A549 (cell line): ENCODE results near the gene ABL1. TPM values are rescaled to one million over a fixed set of nuclear protein-coding genes. Genes with fewer than 3 reads are reported as not detected.
A peak's percentile ranks its signal among the peaks of the same experiment; 100 is the strongest.
"Not testable (repeated sequence)": the region's sequence is repeated elsewhere in the genome, so short reads cannot be mapped to it uniquely, and the experiment has no call there.

Source experiments
- ATAC-seq, 2 experiments: fragments of 200-7000 bp in 1 of 2; fragments of >200 bp in 1 of 2; cut with Nextera tagmentation in 1 of 2; cut with Tn5 transposase in 1 of 2; 3 replicates each; pipeline versions ENCODE4 v1.8.0 to v1.9.1; 2018 to 2020; ENCODE audit warnings: mild to moderate bottlenecking in 1 of 2, moderate library complexity in 1 of 2
- CTCF ChIA-PET: fragments of 300-600 bp; sonication (Branson Sonifier 250); formaldehyde crosslinking; extraction: SDS; loops from one replicate; lab custom pipeline; 2021; ENCODE audit warnings: antibody characterized with exemption, inconsistent platforms; lab: Yijun Ruan, JAX
- POLR2A ChIA-PET: fragments of 350-600 bp; formaldehyde crosslinking; extraction: SDS; loops from one replicate; lab custom pipeline; 2021; ENCODE audit warnings: antibody characterized with exemption, inconsistent platforms; lab: Yijun Ruan, JAX
- DNase-seq, 2 experiments: peaks; one replicate each; pipeline versions ENCODE4 v3.0.0 to v3.0.0-alpha.2; 2011 to 2016; ENCODE audit warnings: low read depth in 1 of 2, low spot score in 1 of 2
- FAIRE-seq: peaks from 2 replicates; lab custom pipeline; 2011; peaks lifted over from hg19 to GRCh38; lab: Jason Lieb, UNC
- H3K27ac ChIP-seq, 2 experiments: fragments of >200 bp; sonication (Bioruptor Twin); formaldehyde crosslinking; 3 replicates each; pipeline ENCODE4 v1.5.1; 2016 to 2017
- H3K4me1 ChIP-seq: fragments of >200 bp; sonication (Bioruptor Twin); formaldehyde crosslinking; 3 replicates; pipeline ENCODE4 v1.6.1; 2016
- H3K4me2 ChIP-seq: fragments of >200 bp; sonication (Bioruptor Twin); formaldehyde crosslinking; 3 replicates; pipeline ENCODE4 v1.6.1; 2016
- H3K4me3 ChIP-seq: fragments of >200 bp; sonication (Bioruptor Twin); formaldehyde crosslinking; 3 replicates; pipeline ENCODE4 v1.5.1; 2016
- H3K9me3 ChIP-seq: fragments of >200 bp; sonication (Bioruptor Twin); formaldehyde crosslinking; 3 replicates; pipeline ENCODE4 v1.6.1; 2016
- CBX8 ChIP-seq: fragments of 200-600 bp; sonication (generic); IDR thresholded peaks from 2 replicates; pipeline ENCODE4 v1.6.1; 2016
- CEBPB ChIP-seq, 2 experiments: fragments of >200 bp in 1 of 2; sonication (Bioruptor Twin) in 1 of 2; formaldehyde crosslinking in 1 of 2; IDR thresholded peaks; 2 replicates each; pipeline ENCODE4 v1.6.1; 2012 to 2016
- CHD4 ChIP-seq: fragments of 200-600 bp; sonication (generic); IDR thresholded peaks from 2 replicates; pipeline ENCODE4 v1.6.1; 2016; ENCODE audit warnings: antibody characterized with exemption, mild to moderate bottlenecking, borderline replicate concordance
- EHF ChIP-seq: fragments of 250-450 bp; sonication (Bioruptor Pico); IDR thresholded peaks from 2 replicates; pipeline ENCODE4 v1.5.0; 2020; ENCODE audit warnings: mild to moderate bottlenecking
- EHMT2 ChIP-seq: fragments of 200-600 bp; sonication (generic); IDR thresholded peaks from 2 replicates; pipeline ENCODE4 v1.6.1; 2016; ENCODE audit warnings: antibody characterized with exemption, low read depth, mild to moderate bottlenecking, moderate library complexity
- EP300 ChIP-seq, 2 experiments: fragments of >200 bp; sonication (Bioruptor Twin); formaldehyde crosslinking; IDR thresholded peaks; 2 replicates in 1 of 2; 3 replicates in 1 of 2; pipeline ENCODE4 v1.6.1; 2016 to 2017
- FOSB ChIP-seq: fragments of 250-450 bp; sonication (Bioruptor Pico); IDR thresholded peaks from 2 replicates; pipeline ENCODE4 v1.5.0; 2020; ENCODE audit warnings: mild to moderate bottlenecking, moderate library complexity
- FOSL2 ChIP-seq, 2 experiments: fragments of 450-650 bp in 1 of 2; fragments of >200 bp in 1 of 2; sonication (Bioruptor Twin) in 1 of 2; formaldehyde crosslinking; IDR thresholded peaks; 2 replicates each; pipeline versions ENCODE4 v1.5.0 to v1.6.1; 2016 to 2020; ENCODE audit warnings: mild to moderate bottlenecking in 1 of 2, moderate library complexity in 1 of 2
- GATA3 ChIP-seq: IDR thresholded peaks from 2 replicates; pipeline ENCODE4 v1.6.1; 2012; ENCODE audit warnings: borderline replicate concordance
- HOXA7 ChIP-seq: fragments of 250-450 bp; sonication (Bioruptor Pico); IDR thresholded peaks from 2 replicates; pipeline ENCODE4 v1.5.0; 2020; ENCODE audit warnings: mild to moderate bottlenecking, moderate library complexity
- HOXB13 ChIP-seq: fragments of 250-450 bp; sonication (Bioruptor Pico); IDR thresholded peaks from 2 replicates; pipeline ENCODE4 v1.5.0; 2020; ENCODE audit warnings: low read depth, mild to moderate bottlenecking, moderate library complexity
- JUN ChIP-seq, 2 experiments: fragments of >200 bp; sonication (Bioruptor Twin); formaldehyde crosslinking; IDR thresholded peaks; 2 replicates in 1 of 2; 3 replicates in 1 of 2; pipeline ENCODE4 v1.6.1; 2016 to 2017
- JUNB ChIP-seq: fragments of >200 bp; sonication (Bioruptor Twin); formaldehyde crosslinking; IDR thresholded peaks from 2 replicates; pipeline ENCODE4 v1.6.1; 2016
- MAFK ChIP-seq: fragments of 450-650 bp; IDR thresholded peaks from 2 replicates; pipeline ENCODE4 v1.6.1; 2014; ENCODE audit not compliant: partially characterized antibody
- MAZ ChIP-seq: fragments of 150-350 bp; IDR thresholded peaks from 2 replicates; pipeline ENCODE4 v1.6.1; 2014; ENCODE audit warnings: antibody characterized with exemption, low read depth, low read length, borderline replicate concordance
- NPAS2 ChIP-seq: fragments of 250-450 bp; sonication (Bioruptor Pico); IDR thresholded peaks from 2 replicates; pipeline ENCODE4 v1.8.0; 2022; ENCODE audit warnings: mild to moderate bottlenecking, moderate library complexity, borderline replicate concordance
- POLR2A ChIP-seq: IDR thresholded peaks from 2 replicates; pipeline ENCODE4 v1.6.1; 2012; ENCODE audit warnings: mild to moderate bottlenecking, low read length
- RAD21 ChIP-seq, 2 experiments: fragments of >200 bp in 1 of 2; sonication (Bioruptor Twin) in 1 of 2; formaldehyde crosslinking in 1 of 2; IDR thresholded peaks in 1 of 2; conservative IDR thresholded peaks in 1 of 2; 2 replicates in 1 of 2; 3 replicates in 1 of 2; pipeline ENCODE4 v1.6.1; 2012 to 2018; ENCODE audit warnings: inconsistent platforms in 1 of 2
- RARB ChIP-seq: fragments of 250-450 bp; sonication (Bioruptor Pico); IDR thresholded peaks from 2 replicates; pipeline ENCODE4 v1.8.0; 2021; ENCODE audit warnings: mild to moderate bottlenecking, moderate library complexity
- RFX5 ChIP-seq: fragments of 450-650 bp; IDR thresholded peaks from 2 replicates; pipeline ENCODE4 v1.7.1; 2014; ENCODE audit warnings: antibody characterized with exemption, mild to moderate bottlenecking, moderate library complexity
- SMC3 ChIP-seq: fragments of >200 bp; sonication (Bioruptor Twin); formaldehyde crosslinking; IDR thresholded peaks from 3 replicates; pipeline ENCODE4 v1.6.1; 2018; ENCODE audit warnings: inconsistent platforms
- TP53 ChIP-seq: fragments of 250-450 bp; sonication (Bioruptor Pico); IDR thresholded peaks from 2 replicates; pipeline ENCODE4 v1.5.0; 2021; ENCODE audit warnings: mild to moderate bottlenecking, moderate library complexity
- ZFP36 ChIP-seq: fragments of 450-650 bp; IDR thresholded peaks from 2 replicates; pipeline ENCODE4 v1.6.1; 2014; ENCODE audit warnings: borderline replicate concordance; ENCODE audit not compliant: partially characterized antibody
- ZNF302 ChIP-seq: fragments of 250-450 bp; sonication (Bioruptor Pico); IDR thresholded peaks from 2 replicates; pipeline ENCODE4 v1.9.0; 2021; ENCODE audit warnings: inconsistent platforms, mild to moderate bottlenecking, moderate library complexity
- WGBS: methylation state at CpG from one replicate; pipeline ENCODE4 v1.1.6; 2017; ENCODE audit errors: missing lambda C conversion rate; 5-methylcytosine and 5-hydroxymethylcytosine counted together
- polyA plus RNA-seq, 4 experiments: library from polyadenylated mRNA; depleted of rRNA in 3 of 4; stranded (reverse); fragments of >200 nt; fragmentation: RNase III in 1 of 4; extraction: RNeasy Plus Mini Kit Qiagen cat#74134 plus additional on column Dnase treatment in 1 of 4; gene quantifications; 2 replicates in 3 of 4; 3 replicates in 1 of 4; pipeline ENCODE4 v1.2.3, GENCODE V29; 2011 to 2017
- TF ChIP-seq, protein P1 (sequence below): fragments of 250-450 bp; sonication (Bioruptor Pico); IDR thresholded peaks from 2 replicates; pipeline ENCODE4 v1.5.0; 2021; ENCODE audit warnings: mild to moderate bottlenecking, moderate library complexity, borderline replicate concordance
- TF ChIP-seq, protein P2 (sequence below): fragments of 250-450 bp; sonication (Bioruptor Pico); IDR thresholded peaks from 2 replicates; pipeline ENCODE4 v1.5.0; 2020; ENCODE audit warnings: low read depth, mild to moderate bottlenecking, moderate library complexity
- TF ChIP-seq, protein P3 (sequence below): fragments of >200 bp; sonication (Bioruptor Twin); formaldehyde crosslinking; IDR thresholded peaks from 2 replicates; pipeline ENCODE4 v1.6.1; 2016
- TF ChIP-seq, protein P4 (sequence below): fragments of 450-650 bp; IDR thresholded peaks from 2 replicates; pipeline ENCODE4 v1.6.1; 2014; ENCODE audit warnings: antibody characterized with exemption
- TF ChIP-seq, protein P5 (sequence below): fragments of >200 bp; sonication (Bioruptor Twin); formaldehyde crosslinking; IDR thresholded peaks from 3 replicates; pipeline ENCODE4 v1.5.1; 2016
- TF ChIP-seq, protein P6 (sequence below): IDR thresholded peaks from 2 replicates; pipeline ENCODE4 v1.6.1; 2012

The ABL1 gene
- polyA plus RNA-seq, 2 of the 4 experiments (the other 2 are of a cell fraction), result 26.5 to 32.4 TPM

DNA sequence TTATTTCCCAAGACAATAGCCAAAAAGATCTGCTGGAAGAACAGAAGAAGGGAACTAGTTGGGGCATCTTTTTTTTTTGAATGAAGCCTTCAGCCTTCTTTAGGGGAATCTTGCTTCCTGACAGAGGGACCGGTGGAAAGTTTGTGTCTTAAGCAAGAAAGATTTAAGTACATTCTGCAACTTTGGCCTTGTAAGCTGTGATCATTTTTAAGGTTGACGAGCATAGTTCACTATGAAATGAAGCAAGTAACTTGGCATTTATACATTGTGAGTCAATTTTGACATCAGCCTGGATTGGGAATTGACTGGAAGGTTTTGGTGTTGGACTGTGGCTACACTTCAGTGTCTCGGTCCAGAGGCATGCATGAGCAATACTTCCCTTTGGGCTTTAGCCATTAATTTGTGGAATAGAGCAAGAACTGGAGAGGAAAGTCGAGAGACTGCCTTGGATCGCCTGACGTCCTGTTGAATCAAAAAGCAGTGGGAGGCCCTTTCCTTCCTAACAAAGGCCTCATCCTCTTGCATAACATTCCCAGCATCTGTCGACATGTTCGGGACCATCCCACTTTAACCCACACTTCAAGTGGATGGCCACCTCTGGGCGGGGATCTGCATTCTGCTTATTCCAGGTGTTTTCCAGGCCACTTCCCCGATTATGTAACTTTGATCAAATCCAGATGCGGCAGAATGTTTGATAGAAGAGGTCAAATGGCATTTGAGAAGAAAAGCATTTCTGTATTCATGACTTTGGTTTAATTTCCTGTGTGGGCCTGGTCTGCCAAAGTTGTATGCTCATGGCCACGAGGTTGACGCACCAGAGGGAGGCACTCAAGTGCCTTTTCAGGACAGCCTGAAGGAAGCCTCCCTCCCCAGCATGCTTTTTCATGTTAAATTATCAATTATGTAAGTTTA, 12.5 kb downstream of the ABL1 start:
- ATAC-seq (peak; percentile 79 to 81), DNase-seq (peak; percentile 87 to 90)
- CTCF ChIA-PET, result interaction anchor here (0.7 to 28.2 kb wide), 8 partner anchors 17 to 150 kb away, joined by 3 to 397 read pairs (median 6); no protein-coding TSS in a partner anchor
- WGBS, result 8% methylated on average over 13 of the region's 13 CpGs
- H3K4me3 ChIP-seq, result peak overlapping the region; percentile 35; the same call in 2 of the 3 replicates
- peak; percentile 26; the same call in 1 of the 2 replicates for TF ChIP-seq JUNB
- no peak for TF ChIP-seq FOSL2 (IDR thresholded peaks at IDR 0.05)
- TF ChIP-seq FOSL2 (CRISPR knock-in tag; IDR thresholded peaks at IDR 0.05), result peak; percentile 6; the same call in 1 of the 2 replicates
- TF ChIP-seq CBX8, result no peak
- TF ChIP-seq, protein P1, sequence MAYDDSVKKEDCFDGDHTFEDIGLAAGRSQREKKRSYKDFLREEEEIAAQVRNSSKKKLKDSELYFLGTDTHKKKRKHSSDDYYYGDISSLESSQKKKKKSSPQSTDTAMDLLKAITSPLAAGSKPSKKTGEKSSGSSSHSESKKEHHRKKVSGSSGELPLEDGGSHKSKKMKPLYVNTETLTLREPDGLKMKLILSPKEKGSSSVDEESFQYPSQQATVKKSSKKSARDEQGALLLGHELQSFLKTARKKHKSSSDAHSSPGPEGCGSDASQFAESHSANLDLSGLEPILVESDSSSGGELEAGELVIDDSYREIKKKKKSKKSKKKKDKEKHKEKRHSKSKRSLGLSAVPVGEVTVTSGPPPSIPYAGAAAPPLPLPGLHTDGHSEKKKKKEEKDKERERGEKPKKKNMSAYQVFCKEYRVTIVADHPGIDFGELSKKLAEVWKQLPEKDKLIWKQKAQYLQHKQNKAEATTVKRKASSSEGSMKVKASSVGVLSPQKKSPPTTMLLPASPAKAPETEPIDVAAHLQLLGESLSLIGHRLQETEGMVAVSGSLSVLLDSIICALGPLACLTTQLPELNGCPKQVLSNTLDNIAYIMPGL (CRISPR knock-in tag), result no peak
- no peak for TF ChIP-seq ZFP36
- no peak for TF ChIP-seq EHMT2
- TF ChIP-seq MAFK, result no peak
- no peak for TF ChIP-seq NPAS2 (CRISPR knock-in tag)
- TF ChIP-seq MAZ, result no peak
- TF ChIP-seq RARB (CRISPR knock-in tag), result no peak
- no peak for TF ChIP-seq HOXB13
- no peak for TF ChIP-seq EHF
- TF ChIP-seq RFX5, result no peak
- TF ChIP-seq GATA3, result peak; percentile 17; the same call in 1 of the 2 replicates
- TF ChIP-seq, protein P2, sequence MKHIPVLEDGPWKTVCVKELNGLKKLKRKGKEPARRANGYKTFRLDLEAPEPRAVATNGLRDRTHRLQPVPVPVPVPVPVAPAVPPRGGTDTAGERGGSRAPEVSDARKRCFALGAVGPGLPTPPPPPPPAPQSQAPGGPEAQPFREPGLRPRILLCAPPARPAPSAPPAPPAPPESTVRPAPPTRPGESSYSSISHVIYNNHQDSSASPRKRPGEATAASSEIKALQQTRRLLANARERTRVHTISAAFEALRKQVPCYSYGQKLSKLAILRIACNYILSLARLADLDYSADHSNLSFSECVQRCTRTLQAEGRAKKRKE (CRISPR knock-in tag), result no peak
- TF ChIP-seq CHD4, result no peak
- TF ChIP-seq, protein P3, sequence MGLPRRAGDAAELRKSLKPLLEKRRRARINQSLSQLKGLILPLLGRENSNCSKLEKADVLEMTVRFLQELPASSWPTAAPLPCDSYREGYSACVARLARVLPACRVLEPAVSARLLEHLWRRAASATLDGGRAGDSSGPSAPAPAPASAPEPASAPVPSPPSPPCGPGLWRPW, result peak; percentile 76
- TF ChIP-seq HOXA7 (CRISPR knock-in tag), result no peak
- no peak for TF ChIP-seq POLR2A
- TF ChIP-seq, protein P4, sequence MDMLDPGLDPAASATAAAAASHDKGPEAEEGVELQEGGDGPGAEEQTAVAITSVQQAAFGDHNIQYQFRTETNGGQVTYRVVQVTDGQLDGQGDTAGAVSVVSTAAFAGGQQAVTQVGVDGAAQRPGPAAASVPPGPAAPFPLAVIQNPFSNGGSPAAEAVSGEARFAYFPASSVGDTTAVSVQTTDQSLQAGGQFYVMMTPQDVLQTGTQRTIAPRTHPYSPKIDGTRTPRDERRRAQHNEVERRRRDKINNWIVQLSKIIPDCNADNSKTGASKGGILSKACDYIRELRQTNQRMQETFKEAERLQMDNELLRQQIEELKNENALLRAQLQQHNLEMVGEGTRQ, result no peak
- peak; percentile 97 to 99 for TF ChIP-seq CEBPB (IDR thresholded peaks at IDR 0.05)
- TF ChIP-seq, protein P5, sequence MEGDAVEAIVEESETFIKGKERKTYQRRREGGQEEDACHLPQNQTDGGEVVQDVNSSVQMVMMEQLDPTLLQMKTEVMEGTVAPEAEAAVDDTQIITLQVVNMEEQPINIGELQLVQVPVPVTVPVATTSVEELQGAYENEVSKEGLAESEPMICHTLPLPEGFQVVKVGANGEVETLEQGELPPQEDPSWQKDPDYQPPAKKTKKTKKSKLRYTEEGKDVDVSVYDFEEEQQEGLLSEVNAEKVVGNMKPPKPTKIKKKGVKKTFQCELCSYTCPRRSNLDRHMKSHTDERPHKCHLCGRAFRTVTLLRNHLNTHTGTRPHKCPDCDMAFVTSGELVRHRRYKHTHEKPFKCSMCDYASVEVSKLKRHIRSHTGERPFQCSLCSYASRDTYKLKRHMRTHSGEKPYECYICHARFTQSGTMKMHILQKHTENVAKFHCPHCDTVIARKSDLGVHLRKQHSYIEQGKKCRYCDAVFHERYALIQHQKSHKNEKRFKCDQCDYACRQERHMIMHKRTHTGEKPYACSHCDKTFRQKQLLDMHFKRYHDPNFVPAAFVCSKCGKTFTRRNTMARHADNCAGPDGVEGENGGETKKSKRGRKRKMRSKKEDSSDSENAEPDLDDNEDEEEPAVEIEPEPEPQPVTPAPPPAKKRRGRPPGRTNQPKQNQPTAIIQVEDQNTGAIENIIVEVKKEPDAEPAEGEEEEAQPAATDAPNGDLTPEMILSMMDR, result peak; percentile 19; the same call in 1 of the 3 replicates
- TF ChIP-seq JUN (IDR thresholded peaks at IDR 0.05), result peak in 1 of 2 experiments; percentile 71; a peak in 2 of 5 replicates
- TF ChIP-seq RAD21 (conservative IDR thresholded peaks at IDR 0.05 in 1 of 2, IDR thresholded peaks at IDR 0.05 in 1 of 2), result 0 out of 5 replicates have a peak, but pooled peaks of 1 of the 2 experiments have one; percentile 6
- TF ChIP-seq TP53 (CRISPR knock-in tag), result no peak
- TF ChIP-seq FOSB (CRISPR knock-in tag), result no peak
- peak; percentile 50 to 74; a peak in 3 of 5 replicates for TF ChIP-seq EP300 (IDR thresholded peaks at IDR 0.05)
- TF ChIP-seq, protein P6, sequence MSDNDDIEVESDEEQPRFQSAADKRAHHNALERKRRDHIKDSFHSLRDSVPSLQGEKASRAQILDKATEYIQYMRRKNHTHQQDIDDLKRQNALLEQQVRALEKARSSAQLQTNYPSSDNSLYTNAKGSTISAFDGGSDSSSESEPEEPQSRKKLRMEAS, result peak; percentile 60
- 0 out of 3 replicates have a peak, but pooled peaks have one; percentile 12 for TF ChIP-seq SMC3
- TF ChIP-seq ZNF302 (CRISPR knock-in tag), result no peak
- TF ChIP-seq, all 56 proteins: peak for 11
- H3K4me2 ChIP-seq, result peak overlapping the region; percentile 99
- H3K27ac ChIP-seq, result peak overlapping the region; percentile 91 to 93
- H3K4me1 ChIP-seq, result peaks cover 72% of the 10 kb centered on the region
- no peaks in the 10 kb centered on the region for H3K9me3 ChIP-seq
- no peak for FAIRE-seq
- POLR2A ChIA-PET, result interaction anchor here (1.6 to 2.3 kb wide), 2 partner anchors 12 to 154 kb away, joined by 4 to 10 read pairs; partner anchors contain the start of genes ABL1 and EXOSC2

DNA sequence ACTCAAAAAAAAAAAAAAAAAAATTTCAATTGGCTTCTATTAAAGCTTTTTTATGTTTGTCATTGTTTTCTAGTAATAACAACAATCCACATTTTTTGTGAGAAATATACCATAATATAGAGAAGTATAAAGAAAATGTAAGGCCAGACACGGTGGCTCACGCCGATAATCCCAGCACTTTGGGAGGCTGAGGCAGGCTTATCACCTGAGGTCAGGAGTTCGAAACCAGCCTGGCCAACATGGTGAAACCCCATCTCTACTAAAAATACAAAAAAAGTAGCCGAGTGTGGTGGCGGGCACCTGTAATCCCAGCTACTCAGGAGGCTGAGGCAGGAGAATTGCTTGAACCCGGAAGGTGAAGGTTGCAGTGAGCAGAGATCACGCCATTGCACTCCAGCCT, 13.5 kb downstream of the ABL1 start:
- POLR2A ChIA-PET, DNase-seq, H3K9me3 ChIP-seq, FAIRE-seq, H3K4me3 ChIP-seq, ATAC-seq: not testable (repeated sequence)
- Histone ChIP-seq H3K27ac (peak overlapping the region; percentile 91 to 93), H3K4me1 (peaks cover 63% of the 10 kb centered on the region), H3K4me2 (peak overlapping the region; percentile 99)
- WGBS, result 94% methylated on average over 8 of the region's 8 CpGs
- CTCF ChIA-PET, result interaction anchor here (0.6 to 28.2 kb wide), 6 partner anchors 16 to 147 kb away, joined by 3 to 397 read pairs (median 3); no protein-coding TSS in a partner anchor
